Right ventricle myocardium inferior (tissue), 1 donor: ENCODE measurements around the gene ISX. TPM values are rescaled to one million over a fixed set of nuclear protein-coding genes. Genes with fewer than 3 reads are reported as not detected.
A peak's percentile ranks its signal among the peaks of the same experiment; 100 is the strongest.
"Not testable (repeated sequence)": the region's sequence is repeated elsewhere in the genome, so short reads cannot be mapped to it uniquely, and the experiment has no call there.

Experiments
- ATAC-seq: fragments of 200-7000 bp; cut with Tn5 transposase; one replicate; pipeline ENCODE4 v1.9.1; 2020; ENCODE audit warnings: mild to moderate bottlenecking, moderate library complexity
- DNase-seq: peaks from one replicate; pipeline ENCODE4 v3.0.0; 2021; ENCODE audit errors: missing footprints
- intact Hi-C: fragments of 100-400 bp; cut with DNase I; formaldehyde crosslinking; loops from one replicate; pipeline ENCODE4 v1.11.0; 2022
- long read RNA-seq: library from polyadenylated mRNA; unstranded; transcript quantifications from one replicate; pipeline ENCODE4 v2.0.0, GENCODE V29; 2021
- total RNA-seq: library from RNA; stranded (reverse); fragmentation: NEBNext Ultra II Directional; extraction: Animal tissue kit (Norgen Biotek cat#: 25700); gene quantifications from one replicate; pipeline ENCODE4 v1.2.1, GENCODE V29; 2021
- donor health status: DM: no; HTN: yes; CAD: no; lungs with severe emphysema.

ISX gene
- total RNA-seq = not detected
- long read RNA-seq = 0 reads

DNA sequence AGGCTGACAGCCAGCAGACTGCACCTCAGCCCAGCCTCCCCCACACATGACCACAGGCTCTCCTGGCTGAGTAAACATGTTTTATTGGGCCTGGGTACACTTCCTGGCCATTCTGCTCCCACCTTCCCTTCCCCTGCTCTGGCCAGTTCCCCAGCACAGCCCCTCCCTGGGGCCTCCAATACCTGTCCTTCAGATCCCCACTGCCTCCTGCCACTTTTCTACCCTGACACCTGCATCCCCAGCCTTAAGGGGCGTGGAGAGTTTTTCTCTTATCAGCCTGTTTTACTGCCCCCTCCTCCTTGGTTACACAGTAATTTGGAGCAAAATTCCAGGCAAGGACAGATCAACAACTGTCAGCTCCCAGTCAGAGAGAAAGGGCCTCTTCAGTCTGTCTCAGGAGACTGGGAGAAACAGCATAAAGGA, at the start of gene ISX:
Gene ISX, plus strand, starts transcription at position 363 of the 423 bp plus-strand sequence. CDS start 930 bp downstream, outside the sequence.
- no peak for DNase-seq
- intact Hi-C loops = no loop called here
- no peak for ATAC-seq

DNA sequence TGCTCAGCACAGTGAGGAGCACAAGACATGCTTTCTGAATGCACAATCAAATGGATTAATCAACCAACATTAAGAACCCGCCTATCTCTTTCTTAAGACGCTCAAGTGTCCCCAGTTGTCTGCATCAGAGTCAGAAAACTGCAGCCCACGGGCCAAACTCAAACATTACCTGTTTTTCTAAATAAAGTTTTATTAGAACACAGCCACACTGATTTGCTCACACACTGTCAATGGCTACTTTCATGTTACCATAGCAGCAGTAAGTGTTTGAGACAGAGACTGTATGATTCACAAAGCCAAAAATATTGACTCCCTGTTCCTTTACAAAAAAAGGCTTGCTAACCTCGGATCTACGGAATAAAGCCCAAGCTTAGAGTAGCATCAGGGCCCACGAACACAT, 49.0 kb upstream of the ISX start:
- ATAC-seq (no peak), DNase-seq (no peak)
- intact Hi-C loops = no loop called here

DNA sequence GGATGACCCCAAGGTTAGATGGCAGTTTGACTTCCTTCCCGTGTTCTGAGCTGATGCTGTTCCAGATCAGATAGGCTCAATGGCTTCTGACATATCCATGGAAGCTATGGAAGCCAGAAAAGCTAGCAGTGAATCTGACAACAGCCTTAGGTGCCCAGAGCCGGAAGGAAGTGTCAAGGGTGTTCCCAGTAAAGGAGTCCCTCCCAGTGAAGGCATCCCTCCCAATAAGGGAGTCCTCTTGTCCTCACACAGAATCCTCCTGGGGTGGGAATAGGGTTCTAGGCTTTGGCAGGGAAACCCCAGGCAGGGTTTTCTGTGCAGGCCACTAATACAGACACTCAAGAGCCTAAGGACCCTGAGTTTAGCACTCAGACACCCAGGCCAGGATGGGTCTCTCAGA, 47.0 kb upstream of the ISX start:
- DNase-seq (no peak), ATAC-seq (no peak)
- intact Hi-C loops = no loop called here

DNA sequence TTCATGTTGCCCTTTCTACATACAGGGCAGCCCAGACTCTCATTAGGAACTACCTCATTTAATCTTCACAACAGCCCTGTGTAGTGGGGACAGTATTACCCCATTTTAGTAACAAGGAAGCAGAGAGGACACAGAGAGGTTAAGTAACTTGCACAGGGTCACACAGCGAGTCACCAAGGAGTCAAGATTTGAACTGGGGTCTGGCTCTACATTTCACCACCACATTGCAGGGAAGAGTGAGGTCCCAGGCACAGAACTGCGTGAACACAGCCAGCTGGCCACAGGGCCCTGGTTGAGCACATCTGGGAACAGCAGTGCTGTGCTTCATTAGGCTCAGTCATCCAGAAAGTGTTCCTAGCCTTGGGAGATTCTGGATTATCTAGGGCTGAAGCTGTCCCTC, 45.4 kb upstream of the ISX start:
- DNase-seq = no peak
- no peak for ATAC-seq
- intact Hi-C loops = no loop called here

DNA sequence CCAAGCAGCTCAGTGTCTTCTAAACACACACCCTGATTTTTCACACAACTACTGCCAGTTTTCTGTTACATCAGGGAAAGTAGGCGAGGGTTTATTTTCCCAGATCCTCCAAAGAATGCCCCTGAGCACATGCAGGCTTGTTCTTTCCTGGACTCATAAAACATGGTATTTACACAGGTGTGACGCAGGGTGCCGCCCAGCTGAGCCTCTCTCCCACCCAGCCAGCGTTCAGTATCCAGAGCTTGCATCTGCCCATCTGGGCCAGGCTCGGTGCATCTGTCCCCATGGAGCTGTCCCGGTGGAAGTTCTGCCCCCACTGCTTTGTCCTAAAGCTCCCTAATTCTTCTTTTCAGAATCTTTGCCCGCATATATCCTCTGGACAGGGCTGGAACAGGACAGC, 44.8 kb upstream of the ISX start:
- intact Hi-C loops = no loop called here
- ATAC-seq (no peak), DNase-seq (no peak)

DNA sequence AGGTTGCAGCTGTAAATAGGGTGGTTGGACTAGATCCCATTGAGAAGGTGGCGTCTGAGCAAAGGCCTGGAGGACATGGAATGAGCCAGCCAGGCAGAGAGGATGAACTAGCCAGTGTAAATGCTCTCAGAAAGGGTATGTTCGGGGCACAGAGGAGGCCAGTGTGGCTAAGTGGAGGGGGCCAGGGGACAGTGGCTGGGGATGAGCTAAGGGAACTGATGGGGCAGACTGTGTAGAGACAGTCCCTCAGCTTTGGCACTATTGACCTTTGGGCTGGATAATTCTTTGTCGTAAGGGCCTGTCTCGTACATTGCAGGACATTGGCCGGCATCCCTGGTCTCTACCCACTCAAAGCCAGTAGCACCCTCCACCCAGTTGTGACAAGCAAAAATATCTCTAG, 43.7 kb upstream of the ISX start:
- intact Hi-C loops = no loop called here
- DNase-seq (no peak), ATAC-seq (no peak)

DNA sequence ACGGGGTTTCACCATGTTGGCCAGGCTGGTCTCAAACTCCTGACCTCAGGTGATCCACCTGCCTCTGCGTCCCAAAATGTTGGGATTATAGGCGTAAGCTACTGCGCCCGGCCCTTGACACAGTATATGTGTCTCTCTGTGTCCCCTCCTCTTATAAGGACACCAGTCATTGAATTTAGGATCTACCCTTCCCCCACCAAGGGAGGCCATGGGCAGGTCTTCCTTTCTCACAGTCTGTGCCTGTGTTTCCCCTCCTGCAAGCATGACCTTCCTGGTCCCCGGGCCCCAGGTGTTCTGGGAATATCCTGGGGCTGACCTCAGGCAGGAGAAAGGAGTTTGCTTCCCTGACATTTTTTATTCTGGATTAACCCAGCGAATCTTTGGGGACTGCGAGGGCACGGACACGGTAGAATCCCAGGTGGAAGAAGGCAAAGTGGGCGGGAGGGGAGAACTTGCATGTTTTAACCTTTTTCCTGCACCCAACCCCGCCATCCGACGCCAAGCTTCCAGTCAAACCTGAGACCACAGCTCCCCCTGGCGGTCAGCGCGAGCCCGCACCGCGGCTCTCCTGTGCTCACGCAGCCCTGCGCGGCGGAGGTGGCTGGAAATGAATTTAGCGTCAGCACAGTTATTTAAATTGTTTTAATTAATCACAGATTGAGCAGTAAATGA, 42.1 kb upstream of the ISX start:
- ATAC-seq = no peak

DNA sequence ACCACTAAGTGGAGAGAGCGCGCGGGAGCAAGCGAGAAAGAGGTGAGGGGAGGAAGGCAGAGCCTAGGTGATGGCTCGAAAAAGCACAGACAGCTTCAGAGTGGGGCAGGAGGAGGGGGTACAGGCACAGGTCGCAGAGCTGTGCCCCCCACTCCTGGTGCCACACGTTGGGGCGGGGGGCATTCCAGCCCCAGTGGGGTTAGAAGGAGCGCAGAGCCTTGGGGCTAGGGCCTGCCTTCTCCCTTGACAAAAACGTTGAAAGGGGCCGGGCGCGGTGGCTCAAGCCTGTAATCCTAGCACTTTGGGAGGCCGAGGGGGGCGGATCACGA, 41.6 kb upstream of the ISX start:
- DNase-seq = no peak
- intact Hi-C loops = no loop called here
- ATAC-seq = no peak

More for the DNA sequence above, 42.1 kb upstream of the ISX start:
- DNase-seq = peak; percentile 81
- intact Hi-C loops = no loop called here

DNA sequence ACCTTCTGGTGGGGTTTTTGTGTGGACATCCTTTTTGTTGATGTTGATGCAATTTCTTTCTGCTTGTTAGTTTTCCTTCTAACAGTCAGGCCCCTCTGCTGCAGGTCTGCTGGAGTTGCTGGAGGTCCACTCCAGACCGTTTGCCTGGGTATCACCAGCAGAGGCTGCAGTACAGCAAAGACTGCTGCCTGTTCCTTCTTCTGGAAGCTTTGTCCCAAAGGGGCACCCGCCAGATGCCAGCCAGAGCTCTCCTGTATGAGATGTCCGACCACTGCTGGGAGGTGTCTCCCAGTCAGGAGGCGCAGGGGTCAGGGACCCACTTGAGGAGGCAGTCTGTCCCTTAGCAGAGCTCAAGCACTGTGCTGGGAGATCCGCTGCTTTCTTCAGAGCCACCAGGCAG, 35.8 kb upstream of the ISX start:
- ATAC-seq, intact Hi-C loops, DNase-seq: not testable (repeated sequence)

DNA sequence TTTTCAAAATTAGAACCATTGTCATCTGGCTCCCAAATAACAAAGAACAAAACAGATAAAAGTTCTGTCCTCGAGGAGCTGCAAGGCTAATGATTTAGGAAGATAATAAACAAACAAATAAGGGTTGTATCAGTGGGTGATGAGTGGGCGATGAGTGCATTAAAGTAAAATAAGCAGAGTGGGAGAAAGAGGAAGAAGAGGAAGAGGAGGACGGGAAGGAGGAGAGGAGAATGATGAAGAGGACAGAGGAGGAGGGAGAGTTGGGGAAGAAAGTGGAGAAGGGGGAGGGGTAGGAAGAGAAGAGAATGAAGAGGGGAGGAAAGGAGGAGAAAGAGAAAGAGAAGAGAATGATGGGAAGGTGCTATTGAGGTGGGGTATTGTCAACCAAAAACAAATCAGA, 33.4 kb upstream of the ISX start:
- intact Hi-C loops = no loop called here
- DNase-seq (no peak), ATAC-seq (no peak)

DNA sequence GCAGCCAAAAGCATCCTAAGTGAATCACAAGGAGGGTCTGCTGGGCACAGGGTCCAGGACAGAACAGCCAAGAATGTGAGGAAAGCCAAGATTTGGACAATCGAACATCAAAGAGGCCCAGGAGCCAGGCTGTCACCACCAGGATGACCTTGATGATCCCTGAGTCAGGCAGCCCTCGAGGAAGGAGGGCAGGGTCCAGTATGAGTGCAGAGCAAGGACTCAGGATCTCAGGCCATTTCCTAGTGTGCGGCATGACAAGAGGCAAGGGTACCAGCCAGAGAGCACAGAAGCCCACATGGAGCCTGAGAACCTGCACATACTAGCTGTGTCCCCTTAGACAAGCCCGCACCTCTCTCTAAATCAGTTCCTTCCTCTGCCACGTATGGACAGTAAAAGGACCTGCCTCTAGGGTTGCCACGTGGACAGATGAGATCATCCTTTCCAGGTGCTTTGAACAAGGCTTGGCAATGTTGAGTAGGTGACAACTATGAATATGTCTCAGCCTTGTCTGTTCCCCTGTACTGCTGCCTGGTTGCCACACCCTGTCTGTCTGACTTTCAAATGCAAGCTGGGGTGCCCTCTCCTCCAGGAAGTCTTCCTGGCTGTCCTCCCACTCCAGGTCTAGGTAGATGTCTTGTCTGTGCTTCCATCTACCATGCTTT, 32.2 kb upstream of the ISX start:
- DNase-seq (no peak), ATAC-seq (no peak)
- intact Hi-C loops = no loop called here

DNA sequence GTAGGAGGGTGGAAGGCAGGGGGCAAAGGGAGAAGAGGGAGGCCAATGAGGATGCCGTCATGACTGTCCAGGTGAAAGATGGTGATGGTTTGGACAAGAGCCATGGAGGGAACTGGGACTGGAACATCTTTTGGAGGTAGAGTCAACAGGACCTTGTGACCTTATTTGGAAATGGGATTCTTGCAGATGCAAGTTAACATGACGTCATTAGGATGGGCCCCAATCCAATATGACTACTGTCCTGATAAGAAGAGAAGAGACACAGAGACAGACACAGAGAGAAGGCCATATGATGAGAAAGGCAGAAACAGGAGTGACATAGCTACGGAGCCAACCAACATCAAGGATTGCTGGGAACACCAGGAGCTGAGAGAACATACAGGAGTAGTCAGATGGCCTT, 31.0 kb upstream of the ISX start:
- no peak for ATAC-seq
- intact Hi-C loops = no loop called here
- no peak for DNase-seq

DNA sequence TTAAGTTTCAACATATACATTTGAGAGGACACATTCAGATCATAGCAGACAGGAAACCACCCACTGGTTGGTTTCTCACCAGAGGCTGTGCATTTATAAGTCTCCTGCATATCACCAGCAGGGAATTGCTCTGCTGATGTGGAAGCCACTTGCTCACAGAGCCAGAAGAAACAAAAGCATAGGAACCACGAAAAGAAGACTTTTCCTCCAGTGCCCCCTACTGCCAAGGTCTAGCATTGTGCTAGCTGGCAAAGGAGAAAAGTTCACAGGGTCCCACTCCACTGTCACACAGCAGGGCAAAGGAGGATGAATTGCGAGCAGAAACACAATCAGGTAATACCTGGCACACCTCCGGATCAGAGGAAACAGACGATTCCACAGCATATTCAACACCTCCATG, 28.9 kb upstream of the ISX start:
- intact Hi-C loops = no loop called here
- ATAC-seq = no peak
- DNase-seq = no peak

DNA sequence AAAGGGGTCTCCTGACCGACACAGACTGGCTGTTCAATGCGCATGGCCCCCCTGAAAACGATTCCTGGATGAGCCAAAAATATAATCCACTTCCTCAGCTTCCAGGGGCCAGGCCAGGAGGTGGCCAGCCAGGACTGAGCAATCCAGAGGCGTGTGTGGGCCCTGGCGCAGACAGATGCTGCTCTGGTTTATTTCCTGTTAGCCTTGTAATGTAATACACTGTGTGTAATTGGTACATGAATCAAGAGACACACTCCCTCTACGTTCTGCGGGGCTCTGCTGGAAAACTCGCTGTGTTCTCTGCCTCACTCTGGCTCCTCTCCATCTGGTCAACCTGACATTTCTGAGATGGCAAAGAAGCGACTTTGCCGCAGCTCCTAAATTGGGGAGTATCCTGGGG, 26.3 kb upstream of the ISX start:
- intact Hi-C loops = no loop called here
- ATAC-seq (no peak), DNase-seq (no peak)

DNA sequence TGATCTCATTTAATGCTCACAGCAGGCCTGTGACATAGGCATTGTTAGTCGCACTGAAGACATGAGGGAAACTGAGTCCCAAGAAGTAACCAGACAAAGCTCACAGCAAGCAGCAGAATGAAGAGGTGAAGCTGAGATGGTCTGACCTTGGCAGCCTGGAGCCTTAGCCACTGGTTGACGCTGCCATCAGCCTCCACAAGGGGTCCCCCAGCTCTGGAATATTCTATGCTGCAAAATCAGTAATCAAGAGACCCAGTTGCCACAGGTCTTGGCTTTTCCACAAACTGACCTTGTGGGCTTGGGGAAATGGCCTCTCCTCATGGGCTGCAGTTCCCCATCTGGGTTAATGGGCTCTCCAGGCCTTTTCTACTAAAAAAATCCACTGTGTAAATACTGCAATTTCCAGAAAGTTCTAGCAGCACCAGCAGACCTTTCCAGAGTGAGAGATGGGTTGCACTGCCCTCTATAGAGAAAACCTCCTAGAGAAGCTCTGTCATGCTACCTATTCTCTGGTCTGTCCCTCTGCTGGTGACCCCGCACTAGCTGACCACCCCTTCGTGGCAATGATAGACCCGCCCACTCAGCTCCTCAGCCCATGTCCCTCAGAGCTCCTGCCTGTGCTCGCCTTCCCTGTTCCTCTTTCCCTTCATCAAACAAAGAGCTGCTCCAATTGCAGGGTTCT, 22.6 kb upstream of the ISX start:
- DNase-seq (no peak), ATAC-seq (no peak)
- intact Hi-C loops = no loop called here

DNA sequence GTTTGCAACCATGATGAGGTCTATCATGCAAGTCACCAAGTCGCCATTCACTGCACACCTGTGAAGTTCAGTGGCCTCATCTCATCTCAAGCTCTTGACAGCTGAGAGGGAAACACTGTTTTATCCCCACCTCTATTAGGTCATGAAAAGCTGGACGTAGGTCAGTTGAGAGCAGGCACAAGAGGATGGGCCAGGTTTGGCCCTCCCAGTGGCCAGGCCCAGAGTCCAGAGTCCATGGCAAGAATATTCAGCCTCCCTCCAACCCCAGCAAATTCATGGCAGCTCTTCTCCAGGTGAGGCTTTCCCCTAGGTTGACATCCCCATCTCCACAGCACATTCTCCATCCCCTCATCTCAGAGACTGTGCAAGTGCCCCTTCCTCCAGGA, 22.0 kb upstream of the ISX start:
- no peak for DNase-seq
- intact Hi-C loops = no loop called here
- no peak for ATAC-seq

DNA sequence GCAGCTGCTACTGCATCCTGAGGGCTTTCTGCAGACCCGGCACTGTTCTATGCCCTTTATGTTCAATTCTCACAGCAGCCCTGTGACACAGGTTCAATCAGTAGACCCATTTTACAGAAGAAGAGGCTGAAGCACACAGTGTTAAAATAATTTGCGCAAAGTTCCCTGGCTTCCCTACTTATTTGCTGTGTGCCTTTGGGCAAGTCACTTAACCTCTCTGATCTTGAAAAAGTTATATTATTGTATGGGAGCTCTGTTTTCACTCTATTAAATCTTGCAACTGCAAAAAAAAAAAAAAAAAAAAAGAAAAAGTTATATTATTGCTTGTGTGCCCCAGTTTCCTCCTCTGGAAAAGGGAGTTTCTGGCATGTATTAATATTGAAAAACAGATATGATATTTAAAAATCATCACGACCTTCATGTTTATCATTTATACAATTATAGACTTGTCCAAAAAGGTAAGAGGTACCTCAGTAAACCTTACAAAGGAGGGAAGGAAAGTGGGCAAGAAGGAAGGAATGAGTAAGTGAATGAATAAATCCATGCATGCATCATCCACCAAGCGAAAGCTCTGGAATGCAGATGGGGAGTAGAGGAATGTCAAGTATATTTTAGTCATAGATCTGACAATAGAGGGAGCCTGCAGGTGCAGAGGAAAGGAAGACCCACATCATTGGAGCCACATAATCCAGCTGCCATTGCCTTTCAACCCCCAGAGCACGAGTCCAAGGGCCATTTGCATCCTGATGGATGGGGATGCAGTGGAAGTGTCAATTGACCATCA, 21.2 kb upstream of the ISX start:
- no peak for ATAC-seq
- no peak for DNase-seq
- intact Hi-C loops = no loop called here

DNA sequence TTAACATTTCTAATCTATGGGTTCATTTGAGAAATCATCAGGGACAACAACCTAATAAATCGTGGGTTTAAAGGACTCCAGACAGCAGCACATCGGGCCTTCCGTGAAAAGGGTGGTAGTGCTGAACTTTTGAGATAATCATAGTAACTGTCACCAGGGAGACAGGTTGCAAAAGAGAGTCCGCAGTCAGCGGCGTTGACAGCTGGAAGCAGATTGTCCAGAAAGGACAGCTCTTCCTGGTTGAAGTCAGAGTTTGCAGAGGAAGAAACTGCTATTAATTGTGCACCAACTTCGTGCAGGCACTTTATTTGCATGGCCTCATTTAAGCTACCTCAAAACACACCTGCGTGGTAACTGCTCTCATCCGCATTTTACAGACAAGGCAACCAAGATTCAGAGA, 20.5 kb upstream of the ISX start:
- ATAC-seq = no peak
- no peak for DNase-seq
- intact Hi-C loops = no loop called here

DNA sequence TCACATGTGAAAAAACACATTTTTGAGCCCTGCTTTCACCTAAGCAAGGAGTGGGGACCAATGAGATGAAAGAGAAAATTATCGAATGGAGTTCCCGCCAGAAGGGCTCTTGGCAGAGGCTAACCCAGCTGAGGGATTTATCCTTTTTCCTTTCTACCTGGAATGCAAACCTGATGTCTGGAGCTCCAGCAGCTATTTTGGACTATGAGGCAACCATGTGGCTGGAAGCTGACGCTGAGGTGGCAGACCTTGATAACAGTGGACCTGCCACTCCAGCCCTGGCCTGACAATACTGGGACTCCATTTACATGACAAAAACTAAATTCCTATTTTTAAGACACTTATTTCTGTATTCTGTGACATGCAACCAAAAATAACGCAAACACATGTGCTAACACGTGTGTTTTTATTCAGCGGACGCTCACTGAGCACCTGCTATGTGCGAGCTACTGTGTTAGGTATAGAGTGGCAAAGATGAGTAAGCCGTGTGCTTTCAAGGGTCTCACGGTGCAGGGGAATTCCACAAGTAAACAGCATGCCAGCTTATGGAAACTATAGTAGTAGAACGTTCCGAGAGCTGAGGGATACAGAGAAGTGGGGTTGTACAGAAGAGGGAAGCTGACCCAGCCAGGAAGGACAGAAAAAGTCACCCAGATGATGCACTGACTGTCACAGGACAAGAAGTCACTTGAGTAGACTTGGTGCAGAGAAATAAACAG, 19.1 kb upstream of the ISX start:
- intact Hi-C loops = no loop called here
- ATAC-seq (no peak), DNase-seq (no peak)
